ENCODE results near the gene NT5DC4. TPM values are rescaled to one million over a fixed set of nuclear protein-coding genes. Genes with fewer than 3 reads are reported as not detected.

NT5DC4 gene
- total and polyA plus RNA-seq, 2 experiments from 2014 or later: 0.79 to 2.7 TPM

DNA sequence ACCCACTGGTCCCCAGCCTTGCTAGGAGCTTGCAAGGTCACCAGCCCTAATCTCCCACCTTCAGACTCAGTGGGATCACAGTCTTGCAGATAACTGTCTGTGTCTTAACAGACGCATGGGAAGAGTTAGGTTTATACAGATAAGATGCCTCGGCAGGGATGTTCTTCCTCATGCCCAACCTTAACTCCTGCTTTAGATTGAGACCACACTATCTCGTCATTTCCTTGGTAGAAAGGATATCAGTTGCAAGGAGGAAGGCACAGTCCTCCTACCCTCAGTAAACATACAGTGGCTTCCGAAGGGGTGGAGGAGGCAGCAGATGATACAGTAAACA is 7.2 kb downstream of the NT5DC4 start:
- no peak for DNase-seq (ENCODE audit: low spot score)
- Histone ChIP-seq H4K20me1 (ENCODE audit: insufficient read depth, poor library complexity, severe bottlenecking) (no peaks in the 10 kb centered on the region), H3K27me3 (no peaks in the 10 kb centered on the region), H3K4me1 (ENCODE audit: insufficient read depth) (no peaks in the 10 kb centered on the region), H3K79me2 (no peaks in the 10 kb centered on the region), H3K9me3 (ENCODE audit: low read depth) (no peaks in the 10 kb centered on the region), H3K9me2 (replicated peaks; ENCODE audit: insufficient read depth) (no peaks in the 10 kb centered on the region), H3K4me2 (no peak overlapping the region), H2AFZ (no peak overlapping the region), H3K36me3 (replicated peaks; ENCODE audit: insufficient read depth, low read depth) (no peaks in the 10 kb centered on the region), H3K4me3 (no peak overlapping the region), H3K27ac (no peak overlapping the region)
- 62% methylated on average over 4 of the region's 4 CpGs for WGBS (ENCODE audit: low lambda C conversion rate, missing lambda C conversion rate)
- TF ChIP-seq, protein P1, sequence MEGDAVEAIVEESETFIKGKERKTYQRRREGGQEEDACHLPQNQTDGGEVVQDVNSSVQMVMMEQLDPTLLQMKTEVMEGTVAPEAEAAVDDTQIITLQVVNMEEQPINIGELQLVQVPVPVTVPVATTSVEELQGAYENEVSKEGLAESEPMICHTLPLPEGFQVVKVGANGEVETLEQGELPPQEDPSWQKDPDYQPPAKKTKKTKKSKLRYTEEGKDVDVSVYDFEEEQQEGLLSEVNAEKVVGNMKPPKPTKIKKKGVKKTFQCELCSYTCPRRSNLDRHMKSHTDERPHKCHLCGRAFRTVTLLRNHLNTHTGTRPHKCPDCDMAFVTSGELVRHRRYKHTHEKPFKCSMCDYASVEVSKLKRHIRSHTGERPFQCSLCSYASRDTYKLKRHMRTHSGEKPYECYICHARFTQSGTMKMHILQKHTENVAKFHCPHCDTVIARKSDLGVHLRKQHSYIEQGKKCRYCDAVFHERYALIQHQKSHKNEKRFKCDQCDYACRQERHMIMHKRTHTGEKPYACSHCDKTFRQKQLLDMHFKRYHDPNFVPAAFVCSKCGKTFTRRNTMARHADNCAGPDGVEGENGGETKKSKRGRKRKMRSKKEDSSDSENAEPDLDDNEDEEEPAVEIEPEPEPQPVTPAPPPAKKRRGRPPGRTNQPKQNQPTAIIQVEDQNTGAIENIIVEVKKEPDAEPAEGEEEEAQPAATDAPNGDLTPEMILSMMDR (IDR thresholded peaks at IDR 0.05; ENCODE audit: poor library complexity): no peak
- no peak for TF ChIP-seq EZH2 (IDR thresholded peaks at IDR 0.05; ENCODE audit: borderline replicate concordance)
- no peak for TF ChIP-seq EZH2phosphoT487 (IDR thresholded peaks at IDR 0.05; ENCODE audit: low read depth, severe bottlenecking, unreplicated experiment)

GRCh38 chr2:112728378-112729175 is 7.8 kb downstream of the NT5DC4 start:
- no peak overlapping the region for H2AFZ ChIP-seq

GRCh38 chr2:112730216-112730615 is 9.4 kb downstream of the NT5DC4 start:
- no peaks in the 10 kb centered on the region for H3K9me3 ChIP-seq (ENCODE audit: low read depth)
- H3K36me3 ChIP-seq (replicated peaks; ENCODE audit: insufficient read depth, low read depth): no peaks in the 10 kb centered on the region
- H3K4me2 ChIP-seq: no peak overlapping the region
- H3K79me2 ChIP-seq: no peaks in the 10 kb centered on the region
- H2AFZ ChIP-seq: no peak overlapping the region
- H4K20me1 ChIP-seq (ENCODE audit: insufficient read depth, poor library complexity, severe bottlenecking): no peaks in the 10 kb centered on the region
- TF ChIP-seq, protein P1 (IDR thresholded peaks at IDR 0.05; ENCODE audit: poor library complexity): no peak
- TF ChIP-seq EZH2 (IDR thresholded peaks at IDR 0.05; ENCODE audit: borderline replicate concordance) (no peak), EZH2phosphoT487 (IDR thresholded peaks at IDR 0.05; ENCODE audit: low read depth, severe bottlenecking, unreplicated experiment) (no peak)
- H3K27me3 ChIP-seq: no peaks in the 10 kb centered on the region
- H3K27ac ChIP-seq: no peak overlapping the region
- DNase-seq (ENCODE audit: low spot score): no peak
- H3K9me2 ChIP-seq (replicated peaks; ENCODE audit: insufficient read depth): no peaks in the 10 kb centered on the region
- WGBS (ENCODE audit: low lambda C conversion rate, missing lambda C conversion rate): 93% methylated on average over 6 of the region's 8 CpGs
- H3K4me1 ChIP-seq (ENCODE audit: insufficient read depth): peaks cover 3% of the 10 kb centered on the region
- no peak overlapping the region for H3K4me3 ChIP-seq

More at GRCh38 chr2:112728378-112729175, 7.8 kb downstream of the NT5DC4 start:
- no peaks in the 10 kb centered on the region for H3K9me2 ChIP-seq (replicated peaks; ENCODE audit: insufficient read depth)
- no peaks in the 10 kb centered on the region for H4K20me1 ChIP-seq (ENCODE audit: insufficient read depth, poor library complexity, severe bottlenecking)
- no peak overlapping the region for H3K4me3 ChIP-seq
- no peak for TF ChIP-seq EZH2 (IDR thresholded peaks at IDR 0.05; ENCODE audit: borderline replicate concordance)
- TF ChIP-seq, protein P1 (IDR thresholded peaks at IDR 0.05; ENCODE audit: poor library complexity): no peak
- no peak for TF ChIP-seq EZH2phosphoT487 (IDR thresholded peaks at IDR 0.05; ENCODE audit: low read depth, severe bottlenecking, unreplicated experiment)
- H3K4me1 ChIP-seq (ENCODE audit: insufficient read depth): no peaks in the 10 kb centered on the region
- WGBS (ENCODE audit: low lambda C conversion rate, missing lambda C conversion rate): 71% methylated on average over 11 of the region's 11 CpGs
- H3K27ac ChIP-seq: no peak overlapping the region
- H3K4me2 ChIP-seq: no peak overlapping the region
- H3K36me3 ChIP-seq (replicated peaks; ENCODE audit: insufficient read depth, low read depth): no peaks in the 10 kb centered on the region
- DNase-seq (ENCODE audit: low spot score): no peak
- no peaks in the 10 kb centered on the region for H3K79me2 ChIP-seq
- no peaks in the 10 kb centered on the region for H3K27me3 ChIP-seq
- no peaks in the 10 kb centered on the region for H3K9me3 ChIP-seq (ENCODE audit: low read depth)
